ENCODE measurements around the gene SETD7.

The SETD7 gene

DNA sequence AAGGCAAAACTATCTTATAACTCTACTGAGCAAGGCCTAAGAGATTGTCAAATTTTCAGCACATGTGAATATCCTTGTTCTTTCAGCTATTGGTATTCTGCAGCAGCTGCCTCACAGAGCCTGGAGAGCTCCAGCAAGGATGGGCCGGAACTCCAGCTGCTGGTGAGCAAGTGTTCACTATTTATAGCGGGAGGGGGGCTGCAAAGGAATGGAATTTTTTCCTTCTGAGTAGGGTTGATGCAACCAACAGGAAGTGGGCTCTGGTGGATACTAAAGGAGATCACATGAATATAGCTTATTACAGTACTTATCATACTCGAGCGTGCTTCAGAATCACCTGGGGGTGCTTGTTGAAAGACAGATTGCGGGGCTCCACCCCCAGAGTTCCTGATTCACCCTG is 20.2 kb upstream of the SETD7 start:
- Histone ChIP-seq H4K20me1 (ENCODE audit: insufficient read depth, low read length, poor library complexity, severe bottlenecking) (no peaks in the 10 kb centered on the region), H3K9ac (ENCODE audit: low read depth, low read length, poor library complexity, severe bottlenecking) (no peak overlapping the region), H3K4me2 (ENCODE audit: low read depth, low read length, poor library complexity, severe bottlenecking) (no peak overlapping the region), H2AFZ (ENCODE audit: low read length) (no peak overlapping the region), H3K79me2 (ENCODE audit: insufficient read depth, low read length) (no peaks in the 10 kb centered on the region), H3K4me3 (ENCODE audit: low read length, poor library complexity, severe bottlenecking) (no peak overlapping the region), H3K27me3 (ENCODE audit: insufficient read depth, low read length, poor library complexity, severe bottlenecking) (no peaks in the 10 kb centered on the region), H3K4me1 (ENCODE audit: insufficient read depth, low read length, poor library complexity, severe bottlenecking) (no peaks in the 10 kb centered on the region), H3F3A (ENCODE audit: low read depth) (no peaks in the 10 kb centered on the region), H3K9me2 (replicated peaks; ENCODE audit: low read depth, low read length) (no peaks in the 10 kb centered on the region), H3K36me3 (ENCODE audit: insufficient read depth, low read length) (no peaks in the 10 kb centered on the region), H3K9me3 (ENCODE audit: insufficient read depth, low read depth, low read length) (no peaks in the 10 kb centered on the region)
- TF ChIP-seq, protein P1, sequence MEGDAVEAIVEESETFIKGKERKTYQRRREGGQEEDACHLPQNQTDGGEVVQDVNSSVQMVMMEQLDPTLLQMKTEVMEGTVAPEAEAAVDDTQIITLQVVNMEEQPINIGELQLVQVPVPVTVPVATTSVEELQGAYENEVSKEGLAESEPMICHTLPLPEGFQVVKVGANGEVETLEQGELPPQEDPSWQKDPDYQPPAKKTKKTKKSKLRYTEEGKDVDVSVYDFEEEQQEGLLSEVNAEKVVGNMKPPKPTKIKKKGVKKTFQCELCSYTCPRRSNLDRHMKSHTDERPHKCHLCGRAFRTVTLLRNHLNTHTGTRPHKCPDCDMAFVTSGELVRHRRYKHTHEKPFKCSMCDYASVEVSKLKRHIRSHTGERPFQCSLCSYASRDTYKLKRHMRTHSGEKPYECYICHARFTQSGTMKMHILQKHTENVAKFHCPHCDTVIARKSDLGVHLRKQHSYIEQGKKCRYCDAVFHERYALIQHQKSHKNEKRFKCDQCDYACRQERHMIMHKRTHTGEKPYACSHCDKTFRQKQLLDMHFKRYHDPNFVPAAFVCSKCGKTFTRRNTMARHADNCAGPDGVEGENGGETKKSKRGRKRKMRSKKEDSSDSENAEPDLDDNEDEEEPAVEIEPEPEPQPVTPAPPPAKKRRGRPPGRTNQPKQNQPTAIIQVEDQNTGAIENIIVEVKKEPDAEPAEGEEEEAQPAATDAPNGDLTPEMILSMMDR (conservative IDR thresholded peaks at IDR 0.05; ENCODE audit: low read length): no peak
- no peak for TF ChIP-seq EZH2phosphoT487 (IDR thresholded peaks at IDR 0.05; ENCODE audit: borderline replicate concordance)

DNA sequence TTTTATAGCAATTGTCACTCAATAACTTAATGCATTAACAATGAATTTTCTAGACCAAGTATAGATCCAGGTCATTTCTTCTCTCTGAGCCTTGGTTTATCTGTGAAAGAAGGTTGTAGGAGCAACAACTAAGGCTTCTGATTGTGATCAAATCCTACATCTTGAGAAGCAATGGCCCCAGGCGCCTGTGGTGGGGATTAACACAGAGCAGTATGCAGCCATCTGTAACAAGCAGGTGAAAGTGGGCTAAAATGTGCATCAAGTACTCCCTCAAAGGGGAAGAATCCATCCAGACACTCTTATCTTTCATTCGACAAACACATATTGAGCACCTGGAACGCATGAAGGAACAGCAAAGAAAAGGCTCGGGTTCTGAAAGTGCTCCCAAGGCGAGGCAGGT is 19.1 kb upstream of the SETD7 start:
- no peaks in the 10 kb centered on the region for H3F3A ChIP-seq (ENCODE audit: low read depth)
- H3K27me3 ChIP-seq (ENCODE audit: insufficient read depth, low read length, poor library complexity, severe bottlenecking): no peaks in the 10 kb centered on the region
- H3K9me2 ChIP-seq (replicated peaks; ENCODE audit: low read depth, low read length): no peaks in the 10 kb centered on the region
- H2AFZ ChIP-seq (ENCODE audit: low read length): no peak overlapping the region
- no peaks in the 10 kb centered on the region for H4K20me1 ChIP-seq (ENCODE audit: insufficient read depth, low read length, poor library complexity, severe bottlenecking)
- H3K4me2 ChIP-seq (ENCODE audit: low read depth, low read length, poor library complexity, severe bottlenecking): no peak overlapping the region
- no peaks in the 10 kb centered on the region for H3K9me3 ChIP-seq (ENCODE audit: insufficient read depth, low read depth, low read length)
- no peaks in the 10 kb centered on the region for H3K36me3 ChIP-seq (ENCODE audit: insufficient read depth, low read length)
- H3K4me3 ChIP-seq (ENCODE audit: low read length, poor library complexity, severe bottlenecking): no peak overlapping the region
- H3K79me2 ChIP-seq (ENCODE audit: insufficient read depth, low read length): no peaks in the 10 kb centered on the region
- TF ChIP-seq, protein P1 (conservative IDR thresholded peaks at IDR 0.05; ENCODE audit: low read length): no peak
- no peak for TF ChIP-seq EZH2phosphoT487 (IDR thresholded peaks at IDR 0.05; ENCODE audit: borderline replicate concordance)
- H3K9ac ChIP-seq (ENCODE audit: low read depth, low read length, poor library complexity, severe bottlenecking): no peak overlapping the region
- H3K4me1 ChIP-seq (ENCODE audit: insufficient read depth, low read length, poor library complexity, severe bottlenecking): no peaks in the 10 kb centered on the region

DNA sequence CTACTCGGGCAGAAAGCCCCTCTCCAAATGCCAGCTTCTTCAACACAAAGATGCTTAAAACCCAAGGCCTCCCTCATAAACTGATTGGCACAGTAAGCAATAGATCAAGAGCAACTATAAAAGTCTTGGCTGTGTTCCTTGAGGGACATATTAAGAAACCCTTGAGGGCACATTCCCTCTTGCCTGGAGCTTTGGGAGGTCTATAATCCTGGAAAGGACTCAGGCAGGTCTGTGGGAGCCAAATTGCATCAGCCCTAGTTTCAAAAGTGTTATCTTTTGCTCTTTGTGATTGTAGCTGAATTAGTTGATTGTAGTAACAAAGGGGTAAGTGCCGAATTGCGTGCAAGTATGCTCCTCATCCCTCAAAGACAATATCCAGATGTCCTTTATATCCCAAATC is 18.6 kb upstream of the SETD7 start:
- Histone ChIP-seq H3K27me3 (ENCODE audit: insufficient read depth, low read length, poor library complexity, severe bottlenecking) (no peaks in the 10 kb centered on the region), H3K79me2 (ENCODE audit: insufficient read depth, low read length) (no peaks in the 10 kb centered on the region), H3K9me3 (ENCODE audit: insufficient read depth, low read depth, low read length) (no peaks in the 10 kb centered on the region), H4K20me1 (ENCODE audit: insufficient read depth, low read length, poor library complexity, severe bottlenecking) (no peaks in the 10 kb centered on the region), H3K36me3 (ENCODE audit: insufficient read depth, low read length) (no peaks in the 10 kb centered on the region), H3K4me1 (ENCODE audit: insufficient read depth, low read length, poor library complexity, severe bottlenecking) (no peaks in the 10 kb centered on the region), H3F3A (ENCODE audit: low read depth) (no peaks in the 10 kb centered on the region), H3K4me3 (ENCODE audit: low read length, poor library complexity, severe bottlenecking) (no peak overlapping the region), H3K9ac (ENCODE audit: low read depth, low read length, poor library complexity, severe bottlenecking) (no peak overlapping the region), H3K9me2 (replicated peaks; ENCODE audit: low read depth, low read length) (no peaks in the 10 kb centered on the region), H2AFZ (ENCODE audit: low read length) (no peak overlapping the region), H3K4me2 (ENCODE audit: low read depth, low read length, poor library complexity, severe bottlenecking) (no peak overlapping the region)
- no peak for TF ChIP-seq EZH2phosphoT487 (IDR thresholded peaks at IDR 0.05; ENCODE audit: borderline replicate concordance)
- TF ChIP-seq, protein P1 (conservative IDR thresholded peaks at IDR 0.05; ENCODE audit: low read length): no peak
